HepG2 (cell line): ENCODE results near the gene GRAMD4. TPM values are rescaled to one million over a fixed set of nuclear protein-coding genes. Genes with fewer than 3 reads are reported as not detected.

ENCODE experiments used
- CREB1 ChIP-seq, 2 experiments: fragments of 450-650 bp in 1 of 2; IDR thresholded peaks; 2 replicates each; pipeline ENCODE4 v1.6.1; 2016 to 2017; ENCODE audit warnings: control low read depth in 1 of 2, mild to moderate bottlenecking in 1 of 2, missing compliant biosample characterization in 1 of 2, missing genetic modification characterization in 1 of 2
- ETV6 ChIP-seq: sonication (generic); formaldehyde crosslinking; conservative IDR thresholded peaks from 2 replicates; pipeline ENCODE4 v1.4.0; 2020; ENCODE audit warnings: missing genetic modification reagents
- FOSL1 ChIP-seq: sonication (generic); formaldehyde crosslinking; IDR thresholded peaks from 2 replicates; pipeline ENCODE4 v1.9.0; 2021; ENCODE audit warnings: missing genetic modification reagents, borderline replicate concordance
- GABPB1 ChIP-seq: IDR thresholded peaks from 2 replicates; pipeline ENCODE4 v1.6.1; 2016; ENCODE audit warnings: mild to moderate bottlenecking, missing genetic modification reagents, moderate library complexity, missing compliant biosample characterization
- MTA3 ChIP-seq: sonication (generic); formaldehyde crosslinking; IDR thresholded peaks from 2 replicates; pipeline ENCODE4 v1.4.0; 2020; ENCODE audit warnings: missing genetic modification reagents
- NFKB2 ChIP-seq: sonication (generic); formaldehyde crosslinking; IDR thresholded peaks from 2 replicates; pipeline ENCODE4 v1.4.0; 2020; ENCODE audit warnings: missing genetic modification reagents, borderline replicate concordance
- NFYB ChIP-seq: sonication (generic); formaldehyde crosslinking; IDR thresholded peaks from 2 replicates; pipeline ENCODE4 v1.4.0; 2020; ENCODE audit warnings: missing genetic modification reagents
- POLR2A ChIP-seq, 2 experiments: IDR thresholded peaks; 2 replicates each; pipeline ENCODE4 v1.6.1; 2011; ENCODE audit warnings: low read depth in 2 of 2, low read length in 2 of 2, mild to moderate bottlenecking in 1 of 2, moderate library complexity in 1 of 2; ENCODE audit not compliant: insufficient read depth in 1 of 2
- PRMT3 ChIP-seq: sonication (generic); formaldehyde crosslinking; IDR thresholded peaks from 2 replicates; pipeline ENCODE4 v1.8.1; 2022; ENCODE audit warnings: low read depth, mild to moderate bottlenecking, moderate library complexity, missing genetic modification reagents, borderline replicate concordance
- RAD21 ChIP-seq: fragments of 450-650 bp; formaldehyde crosslinking; IDR thresholded peaks from 2 replicates; pipeline ENCODE4 v1.5.0; 2020; ENCODE audit warnings: mild to moderate bottlenecking
- RFXANK ChIP-seq: IDR thresholded peaks from 2 replicates; pipeline ENCODE4 v1.6.1; 2016
- SAFB2 ChIP-seq: sonication (generic); formaldehyde crosslinking; IDR thresholded peaks from 2 replicates; pipeline ENCODE4 v1.5.1; 2020; ENCODE audit warnings: missing genetic modification reagents, low read depth, mild to moderate bottlenecking, borderline replicate concordance
- SYNCRIP ChIP-seq: fragments of 200-400 bp; formaldehyde crosslinking; IDR thresholded peaks from 2 replicates; pipeline ENCODE4 v1.6.1; 2018; ENCODE audit warnings: mild to moderate bottlenecking, low read depth, low read length; ENCODE audit not compliant: insufficient read depth
- TSC22D2 ChIP-seq: sonication (generic); formaldehyde crosslinking; IDR thresholded peaks from 2 replicates; pipeline ENCODE4 v1.5.1; 2020; ENCODE audit warnings: missing genetic modification reagents, mild to moderate bottlenecking, borderline replicate concordance
- ZBTB26 ChIP-seq: IDR thresholded peaks from 2 replicates; pipeline ENCODE4 v1.6.1; 2016; ENCODE audit warnings: missing compliant biosample characterization, missing genetic modification reagents, borderline replicate concordance
- ZFP62 ChIP-seq: sonication (generic); formaldehyde crosslinking; IDR thresholded peaks from 2 replicates; pipeline ENCODE4 v1.4.0; 2020; ENCODE audit warnings: missing genetic modification reagents
- ZNF234 ChIP-seq: sonication (generic); formaldehyde crosslinking; conservative IDR thresholded peaks from 2 replicates; pipeline ENCODE4 v1.5.1; 2020; ENCODE audit warnings: mild to moderate bottlenecking, missing genetic modification reagents
- ZNF569 ChIP-seq: sonication (generic); formaldehyde crosslinking; IDR thresholded peaks from 2 replicates; pipeline ENCODE4 v1.5.0; 2020; ENCODE audit warnings: mild to moderate bottlenecking, missing genetic modification reagents, moderate library complexity, borderline replicate concordance
- ZNF687 ChIP-seq: sonication (generic); formaldehyde crosslinking; IDR thresholded peaks from 2 replicates; pipeline ENCODE4 v1.5.1; 2020; ENCODE audit warnings: mild to moderate bottlenecking, missing genetic modification reagents, moderate library complexity
- ZNF7 ChIP-seq: IDR thresholded peaks from 2 replicates; pipeline ENCODE4 v1.6.1; 2016; ENCODE audit warnings: missing biosample characterization, missing genetic modification reagents
- ZNF800 ChIP-seq: sonication (generic); formaldehyde crosslinking; IDR thresholded peaks from 2 replicates; pipeline ENCODE4 v1.4.0; 2020; ENCODE audit warnings: missing genetic modification reagents
- polyA plus RNA-seq, 8 experiments: library from polyadenylated mRNA; depleted of rRNA in 3 of 8; stranded (reverse) in 7 of 8; unstranded in 1 of 8; fragments of >200 nt; fragmentation: Illumina TruSeq in 4 of 8; extraction: Trizol in 4 of 8; gene quantifications; 2 replicates each; pipeline versions ENCODE4 v1.2.1 to v1.2.3, GENCODE V29; 2011 to 2016; ENCODE audit warnings: low read depth in 4 of 8, missing spikeins in 1 of 8, mixed read lengths in 1 of 8; ENCODE audit not compliant: insufficient read depth in 1 of 8
- total RNA-seq, 5 experiments: library from RNA; depleted of rRNA; stranded (reverse); fragments of >200 nt; fragmentation: Illumina TruSeq; extraction: Trizol; gene quantifications; 2 replicates each; pipeline ENCODE4 v1.2.3, GENCODE V29; 2016; ENCODE audit warnings: low read depth in 1 of 5

Gene GRAMD4
- total and polyA plus RNA-seq, 2 of the 13 experiments (the other 11 are each of a cell fraction or from before 2014, with no cell fraction given), result 15.2 to 15.7 TPM

- TF ChIP-seq ZNF800, result peak; percentile 77; the same call in 1 of the 2 replicates
- TF ChIP-seq SYNCRIP, result no peak
- no peak for TF ChIP-seq ZNF7 (CRISPR knock-in tag)
- no peak for TF ChIP-seq ZFP62
- no peak for TF ChIP-seq NFYB (CRISPR knock-in tag)
- no peak for TF ChIP-seq RFXANK (CRISPR knock-in tag)
- TF ChIP-seq ZNF234, result no peak
- no peak for TF ChIP-seq CREB1 (IDR thresholded peaks at IDR 0.05)
- no peak for TF ChIP-seq CREB1 (CRISPR knock-in tag; IDR thresholded peaks at IDR 0.05)
- TF ChIP-seq ZBTB26, result no peak; the same call in 1 of the 2 replicates
- peak; percentile 89 for TF ChIP-seq GABPB1 (CRISPR knock-in tag)
- no peak for TF ChIP-seq MTA3 (CRISPR knock-in tag)
- TF ChIP-seq SAFB2 (CRISPR knock-in tag), result no peak; the same call in 1 of the 2 replicates
- no peak for TF ChIP-seq ZNF569 (CRISPR knock-in tag)
- no peak for TF ChIP-seq RAD21 (CRISPR knock-in tag)
- TF ChIP-seq ZNF687 (CRISPR knock-in tag), result peak; percentile 99
- TF ChIP-seq POLR2A (IDR thresholded peaks at IDR 0.05; ENCODE audit: insufficient read depth in 1 of 2, low read depth in 2 of 2, low read length in 2 of 2), result peak in 1 of 2 experiments; percentile 20; a peak in 1 of 4 replicates
- TF ChIP-seq TSC22D2 (CRISPR knock-in tag), result no peak
- no peak; the same call in 1 of the 2 replicates for TF ChIP-seq FOSL1 (CRISPR knock-in tag)
- no peak for TF ChIP-seq ETV6 (CRISPR knock-in tag)
- TF ChIP-seq NFKB2 (CRISPR knock-in tag), result peak; percentile 70; the same call in 1 of the 2 replicates
- no peak for TF ChIP-seq PRMT3 (CRISPR knock-in tag)
These were observed 7.1 kb upstream of the GRAMD4 start (continued) for GRCh38 chr22:46612904-46613605.
